Cardiac muscle cell (in vitro differentiated cells and primary cell): ENCODE measurements around the gene GYG2. TPM values are rescaled to one million over a fixed set of nuclear protein-coding genes. Genes with fewer than 3 reads are reported as not detected.

ENCODE experiments used
- DNase-seq, 2 donors: peaks; one replicate each; pipeline versions ENCODE4 v3.0.0 to v3.0.0-alpha.2; 2010 to 2017; ENCODE audit warnings: low read depth in 1 of 2, low spot score in 1 of 2
- H3K27ac ChIP-seq: fragments of 200-600 bp; sonication (generic); 2 replicates; pipeline ENCODE4 v1.5.1; 2016
- H3K27me3 ChIP-seq: fragments of 200-600 bp; sonication (generic); 2 replicates; pipeline ENCODE4 v1.6.0; 2016; ENCODE audit warnings: control low read depth
- H3K36me3 ChIP-seq: fragments of 200-600 bp; sonication (generic); 2 replicates; pipeline ENCODE4 v1.5.1; 2016; ENCODE audit warnings: control low read depth
- H3K4me1 ChIP-seq: fragments of 200-600 bp; sonication (generic); 2 replicates; pipeline ENCODE4 v1.8.1; 2017; ENCODE audit warnings: low read depth, mild to moderate bottlenecking, mixed run types
- H3K4me3 ChIP-seq: fragments of 200-600 bp; sonication (generic); 2 replicates; pipeline ENCODE4 v1.5.1; 2016; ENCODE audit warnings: mild to moderate bottlenecking
- H3K9me3 ChIP-seq: fragments of 200-600 bp; sonication (generic); 2 replicates; pipeline ENCODE4 v1.5.1; 2017; ENCODE audit warnings: low read depth, mild to moderate bottlenecking, control low read depth
- polyA plus RNA-seq: library from polyadenylated mRNA; unstranded; fragments of >200 nt; fragmentation: Nextera tagmentation; extraction: Ambion mirVana; gene quantifications from 2 replicates; pipeline ENCODE4 v1.2.1, GENCODE V29; 2016
- total RNA-seq: library from RNA; depleted of rRNA; stranded (reverse); fragments of >200 nt; gene quantifications from 2 replicates; pipeline ENCODE4 v1.2.3, GENCODE V29; 2016
- TF ChIP-seq, protein P1 (sequence below): IDR thresholded peaks from 2 replicates; pipeline ENCODE4 v1.5.1; 2012; ENCODE audit warnings: low read depth, mild to moderate bottlenecking, low read length

Gene GYG2
- total and polyA plus RNA-seq, 2 experiments from 2014 or later: 58.0 to 58.4 TPM

DNA sequence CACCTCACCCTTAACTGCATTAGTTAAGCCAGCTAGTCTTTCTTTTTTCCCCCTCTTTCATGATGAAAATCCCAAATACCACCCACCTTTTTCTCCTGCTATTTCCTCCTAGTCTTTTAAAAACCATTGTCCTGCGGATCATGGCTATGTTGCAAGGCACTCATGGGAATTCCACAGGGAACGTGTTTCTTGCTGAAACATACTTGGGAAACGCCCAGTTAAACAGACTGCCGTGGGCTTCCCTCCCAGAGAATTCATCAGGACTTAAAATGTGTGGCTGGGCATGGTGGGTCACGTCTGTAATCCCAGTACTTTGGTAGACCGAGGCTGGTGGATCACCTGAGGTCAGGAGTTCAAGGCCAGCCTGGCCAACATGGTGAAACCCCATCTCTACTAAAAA, 44.7 kb upstream of the GYG2 start:
- no peak overlapping the region for H3K4me3 ChIP-seq
- peak in 1 of 2 donors; percentile 28 for DNase-seq
- no peaks in the 10 kb centered on the region for H3K36me3 ChIP-seq
- H3K9me3 ChIP-seq: no peaks in the 10 kb centered on the region
- no peaks in the 10 kb centered on the region for H3K4me1 ChIP-seq
- TF ChIP-seq, protein P1, sequence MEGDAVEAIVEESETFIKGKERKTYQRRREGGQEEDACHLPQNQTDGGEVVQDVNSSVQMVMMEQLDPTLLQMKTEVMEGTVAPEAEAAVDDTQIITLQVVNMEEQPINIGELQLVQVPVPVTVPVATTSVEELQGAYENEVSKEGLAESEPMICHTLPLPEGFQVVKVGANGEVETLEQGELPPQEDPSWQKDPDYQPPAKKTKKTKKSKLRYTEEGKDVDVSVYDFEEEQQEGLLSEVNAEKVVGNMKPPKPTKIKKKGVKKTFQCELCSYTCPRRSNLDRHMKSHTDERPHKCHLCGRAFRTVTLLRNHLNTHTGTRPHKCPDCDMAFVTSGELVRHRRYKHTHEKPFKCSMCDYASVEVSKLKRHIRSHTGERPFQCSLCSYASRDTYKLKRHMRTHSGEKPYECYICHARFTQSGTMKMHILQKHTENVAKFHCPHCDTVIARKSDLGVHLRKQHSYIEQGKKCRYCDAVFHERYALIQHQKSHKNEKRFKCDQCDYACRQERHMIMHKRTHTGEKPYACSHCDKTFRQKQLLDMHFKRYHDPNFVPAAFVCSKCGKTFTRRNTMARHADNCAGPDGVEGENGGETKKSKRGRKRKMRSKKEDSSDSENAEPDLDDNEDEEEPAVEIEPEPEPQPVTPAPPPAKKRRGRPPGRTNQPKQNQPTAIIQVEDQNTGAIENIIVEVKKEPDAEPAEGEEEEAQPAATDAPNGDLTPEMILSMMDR: no peak
- H3K27ac ChIP-seq: no peak overlapping the region
- H3K27me3 ChIP-seq: no peaks in the 10 kb centered on the region

DNA sequence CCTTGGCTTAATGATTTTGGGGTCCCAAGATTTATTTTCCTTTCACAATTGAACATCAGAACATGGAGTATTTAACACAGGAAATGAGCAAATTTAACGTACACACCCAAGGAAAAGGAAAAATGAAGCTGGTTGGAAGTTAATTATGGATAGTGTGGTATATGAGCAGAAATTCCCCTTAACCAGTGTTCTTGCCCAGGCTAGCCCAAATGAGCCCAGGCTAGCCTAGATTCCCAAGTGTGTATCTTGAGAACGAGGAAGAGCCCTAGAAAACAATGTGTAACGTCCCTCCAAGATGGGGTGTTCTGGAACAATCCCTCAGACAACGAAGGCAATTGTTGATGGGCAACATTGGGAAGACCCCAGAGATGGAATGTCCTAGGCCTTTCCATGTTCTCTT, 43.2 kb upstream of the GYG2 start:
- H3K27ac ChIP-seq: no peak overlapping the region

DNA sequence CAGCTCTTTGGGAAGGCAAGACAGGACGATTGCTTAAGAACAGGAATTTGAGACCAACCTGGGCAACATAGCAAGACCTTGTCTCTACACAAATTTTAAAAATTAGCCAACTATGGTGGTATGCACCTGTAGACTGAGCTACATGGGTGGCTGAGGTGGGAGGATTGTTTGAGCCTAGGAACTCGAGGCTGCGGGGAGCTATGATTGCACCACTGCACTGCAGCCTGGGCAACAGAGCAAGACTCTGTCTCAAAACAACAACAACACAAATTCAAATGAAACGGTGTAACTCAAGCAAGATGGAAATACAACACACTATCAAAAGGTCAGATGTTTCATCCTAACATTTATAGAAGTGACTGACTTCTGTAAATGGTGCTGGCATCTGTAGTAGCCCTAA, 39.8 kb upstream of the GYG2 start:
- H3K9me3 ChIP-seq: no peaks in the 10 kb centered on the region
- H3K4me1 ChIP-seq: no peaks in the 10 kb centered on the region
- no peak overlapping the region for H3K27ac ChIP-seq
- DNase-seq: no peak
- no peaks in the 10 kb centered on the region for H3K36me3 ChIP-seq
- H3K27me3 ChIP-seq: no peaks in the 10 kb centered on the region
- H3K4me3 ChIP-seq: no peak overlapping the region
- TF ChIP-seq, protein P1: no peak

More for the DNA sequence above, 43.2 kb upstream of the GYG2 start:
- H3K36me3 ChIP-seq: no peaks in the 10 kb centered on the region
- no peaks in the 10 kb centered on the region for H3K9me3 ChIP-seq
- no peaks in the 10 kb centered on the region for H3K27me3 ChIP-seq
- DNase-seq: no peak
- no peaks in the 10 kb centered on the region for H3K4me1 ChIP-seq
- H3K4me3 ChIP-seq: no peak overlapping the region
- TF ChIP-seq, protein P1: no peak

DNA sequence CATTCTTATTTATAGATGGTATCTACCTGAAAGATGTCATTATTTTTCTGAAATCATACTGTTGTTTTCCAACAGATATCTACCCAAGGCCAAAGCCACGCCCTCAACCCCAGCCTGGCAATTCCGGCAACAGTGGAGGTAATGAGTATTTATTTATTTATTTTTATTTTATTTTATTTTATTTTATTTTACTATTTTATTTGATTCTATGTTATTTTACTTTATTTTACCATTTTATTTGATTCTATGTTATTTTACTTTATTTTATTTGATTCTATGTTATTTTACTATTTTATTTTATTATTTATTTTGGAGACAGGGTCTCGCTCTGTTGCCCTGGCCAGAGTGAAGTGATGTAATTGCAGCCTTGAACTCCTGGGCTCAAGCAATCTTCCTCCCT, 39.2 kb upstream of the GYG2 start:
- no peak for DNase-seq
- H3K27me3 ChIP-seq: no peaks in the 10 kb centered on the region
- no peaks in the 10 kb centered on the region for H3K9me3 ChIP-seq
- H3K4me1 ChIP-seq: no peaks in the 10 kb centered on the region
- H3K4me3 ChIP-seq: no peak overlapping the region
- TF ChIP-seq, protein P1: no peak
- H3K36me3 ChIP-seq: no peaks in the 10 kb centered on the region
- H3K27ac ChIP-seq: no peak overlapping the region

DNA sequence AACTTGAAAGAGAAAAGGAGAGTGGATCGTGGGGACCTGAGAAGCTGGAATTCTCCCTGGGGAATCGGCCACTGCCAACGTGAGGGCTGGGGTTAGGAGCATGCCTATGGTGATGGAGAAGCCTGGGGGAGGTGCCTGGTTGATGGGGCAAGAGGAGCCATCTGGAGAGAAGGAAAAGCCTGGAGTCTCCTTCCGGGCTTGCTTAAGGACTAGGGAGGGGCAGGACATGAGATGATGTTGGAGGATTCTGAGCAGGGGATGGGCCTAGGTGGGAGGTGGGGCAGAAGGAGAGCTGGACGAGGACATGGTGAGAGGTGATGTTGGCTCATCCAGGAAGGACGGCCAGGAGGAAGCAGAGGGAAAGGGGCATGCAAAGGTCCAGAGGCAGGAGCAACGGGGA, 35.0 kb upstream of the GYG2 start:
- H3K9me3 ChIP-seq: no peaks in the 10 kb centered on the region

More for the DNA sequence above, 35.0 kb upstream of the GYG2 start:
- Histone ChIP-seq H3K27ac (no peak overlapping the region), H3K4me1 (no peaks in the 10 kb centered on the region), H3K36me3 (no peaks in the 10 kb centered on the region), H3K27me3 (no peaks in the 10 kb centered on the region), H3K4me3 (no peak overlapping the region)
- DNase-seq: no peak
- TF ChIP-seq, protein P1: no peak
